ENCODE data around the gene KRTAP10-12.
"Not testable (repeated sequence)": the region's sequence is repeated elsewhere in the genome, so short reads cannot be mapped to it uniquely, and the experiment has no call there.

KRTAP10-12 gene, protein sequence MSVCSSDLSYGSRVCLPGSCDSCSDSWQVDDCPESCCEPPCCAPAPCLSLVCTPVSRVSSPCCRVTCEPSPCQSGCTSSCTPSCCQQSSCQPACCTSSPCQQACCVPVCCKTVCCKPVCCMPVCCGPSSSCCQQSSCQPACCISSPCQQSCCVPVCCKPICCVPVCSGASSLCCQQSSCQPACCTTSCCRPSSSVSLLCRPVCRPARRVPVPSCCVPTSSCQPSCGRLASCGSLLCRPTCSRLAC

DNA sequence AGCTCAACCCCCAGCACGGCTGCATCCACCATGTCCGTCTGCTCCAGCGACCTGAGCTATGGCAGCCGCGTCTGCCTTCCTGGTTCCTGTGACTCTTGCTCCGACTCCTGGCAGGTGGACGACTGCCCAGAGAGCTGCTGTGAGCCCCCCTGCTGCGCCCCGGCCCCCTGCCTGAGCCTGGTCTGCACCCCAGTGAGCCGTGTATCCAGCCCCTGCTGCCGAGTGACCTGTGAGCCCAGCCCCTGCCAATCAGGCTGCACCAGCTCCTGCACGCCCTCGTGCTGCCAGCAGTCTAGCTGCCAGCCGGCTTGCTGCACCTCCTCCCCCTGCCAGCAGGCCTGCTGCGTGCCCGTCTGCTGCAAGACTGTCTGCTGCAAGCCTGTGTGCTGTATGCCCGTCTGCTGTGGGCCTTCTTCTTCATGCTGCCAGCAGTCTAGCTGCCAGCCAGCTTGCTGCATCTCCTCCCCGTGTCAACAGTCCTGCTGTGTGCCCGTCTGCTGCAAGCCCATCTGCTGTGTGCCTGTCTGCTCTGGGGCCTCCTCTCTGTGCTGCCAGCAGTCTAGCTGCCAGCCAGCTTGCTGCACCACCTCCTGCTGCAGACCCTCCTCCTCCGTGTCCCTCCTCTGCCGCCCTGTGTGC lies at the start of gene KRTAP10-12:
Gene KRTAP10-12, plus strand, starts transcription at position 1 of the 639 bp plus-strand sequence. Its CDS starts 30 bp downstream, at position 31.
- not testable (repeated sequence) for DNase-seq

DNA sequence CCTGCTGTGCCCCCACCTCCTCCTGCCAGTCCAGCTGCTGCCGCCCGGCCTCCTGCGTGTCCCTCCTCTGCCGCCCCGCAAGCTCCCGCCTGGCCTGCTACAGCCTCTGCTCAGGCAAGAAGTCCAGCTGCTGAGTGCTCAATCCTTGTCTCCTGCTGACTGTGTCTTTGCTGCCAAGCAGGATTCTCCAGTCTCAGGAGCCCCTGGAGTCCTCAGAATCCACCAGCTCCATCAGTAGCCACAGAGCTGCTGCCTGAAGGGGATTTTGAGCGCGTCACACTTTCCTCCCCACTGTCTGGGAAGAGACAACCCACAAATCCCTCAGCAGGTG lies 49.8 kb upstream of the KRTAP10-12 start:
- DNase-seq, result no peak

DNA sequence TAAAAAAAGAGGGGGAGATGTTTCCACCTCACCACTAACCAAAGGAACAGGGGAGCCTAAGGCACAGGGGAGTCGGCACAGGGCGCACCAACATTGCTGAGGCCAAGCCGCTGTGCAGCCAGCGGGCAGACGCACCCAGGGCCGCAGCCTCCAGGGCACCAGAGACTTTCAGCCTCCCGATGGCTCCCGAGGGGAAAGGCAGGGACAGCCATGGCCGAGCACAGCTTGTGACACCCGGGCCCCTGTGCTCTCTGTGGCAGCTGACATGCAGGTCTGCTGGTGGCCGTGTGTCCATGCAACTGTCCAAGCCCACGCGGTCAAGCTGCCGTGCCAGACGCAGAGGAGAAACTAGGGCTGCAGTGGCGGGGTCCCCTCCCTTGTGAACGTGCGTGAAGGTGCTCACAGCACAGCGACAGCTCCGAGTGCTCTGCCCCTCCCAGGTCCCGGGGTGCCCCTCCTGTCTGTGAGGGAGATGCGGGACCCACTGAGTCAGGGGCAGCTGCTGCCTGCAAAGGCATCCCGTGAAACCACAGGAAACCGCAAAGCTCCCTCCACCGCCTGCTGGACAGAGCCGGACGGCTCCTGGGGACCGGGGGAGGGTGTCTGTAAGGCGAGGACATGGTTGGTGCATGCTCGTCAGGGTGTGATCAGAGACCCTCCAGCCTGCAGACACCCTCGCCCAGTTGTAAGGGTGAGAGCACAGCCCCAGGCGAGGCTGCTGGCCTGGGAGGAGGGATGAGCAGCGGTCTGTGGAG lies 48.2 kb upstream of the KRTAP10-12 start:
- no peak for DNase-seq

DNA sequence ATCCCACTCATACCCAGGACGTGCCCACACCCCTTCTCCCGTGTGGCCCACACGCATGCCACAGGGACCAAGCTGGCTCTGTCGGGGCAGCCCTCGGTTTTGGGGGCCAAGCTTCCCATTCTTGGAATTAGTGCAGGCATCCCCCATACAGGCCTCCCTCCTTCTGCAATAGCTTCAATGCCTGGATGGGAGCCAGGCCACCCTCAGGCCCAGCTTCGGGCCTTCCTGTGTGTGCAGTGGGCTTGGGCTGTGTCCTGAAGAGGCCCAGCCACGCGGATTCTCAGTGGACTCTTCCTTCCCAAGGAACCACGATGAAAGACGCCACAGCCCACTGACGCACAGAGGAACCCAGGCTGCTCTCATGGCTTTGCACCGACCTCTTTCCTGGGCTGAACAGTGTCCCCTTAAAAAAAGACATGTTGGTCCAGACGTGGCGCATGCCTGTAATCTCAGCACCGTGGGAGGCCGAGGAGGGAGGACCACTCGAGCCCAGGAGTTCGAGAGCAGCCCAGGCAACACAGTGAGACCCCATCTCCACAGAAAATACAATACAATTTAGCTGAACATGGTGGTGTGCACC lies 47.4 kb upstream of the KRTAP10-12 start:
- no peak for DNase-seq

DNA sequence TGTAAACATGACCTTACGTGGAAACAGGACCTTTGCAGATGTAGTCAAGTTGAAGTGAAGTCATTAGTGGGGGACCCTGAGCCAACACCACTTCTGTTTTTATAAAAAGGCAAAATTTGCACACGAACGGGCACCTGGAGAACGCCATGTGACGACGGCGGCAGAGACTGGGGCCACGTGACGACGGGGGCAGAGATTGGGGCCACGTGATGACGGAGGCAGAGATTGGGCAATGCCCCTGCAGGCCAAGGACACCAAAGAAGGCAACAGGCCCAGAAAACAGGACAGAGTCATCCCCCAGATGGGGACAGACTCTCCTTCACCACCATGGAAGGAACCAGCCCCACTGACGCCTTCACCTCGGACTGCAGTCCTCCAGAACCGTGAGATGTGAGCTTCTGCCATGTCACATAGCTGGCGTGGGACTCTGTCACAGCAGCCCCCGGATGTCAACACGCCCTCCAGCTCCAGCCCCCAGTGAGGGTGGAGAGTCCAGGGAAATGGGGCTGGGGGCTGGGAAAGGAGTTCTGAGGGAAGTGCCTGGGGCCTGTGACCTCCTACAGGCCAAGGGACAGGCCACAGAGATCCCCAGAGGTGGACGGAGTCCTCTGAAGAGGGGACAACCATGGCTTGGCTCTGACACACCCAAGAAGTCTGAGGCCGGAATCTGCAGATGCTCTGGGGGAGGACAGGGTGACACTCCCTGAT lies 46.6 kb upstream of the KRTAP10-12 start:
- DNase-seq, result no peak

DNA sequence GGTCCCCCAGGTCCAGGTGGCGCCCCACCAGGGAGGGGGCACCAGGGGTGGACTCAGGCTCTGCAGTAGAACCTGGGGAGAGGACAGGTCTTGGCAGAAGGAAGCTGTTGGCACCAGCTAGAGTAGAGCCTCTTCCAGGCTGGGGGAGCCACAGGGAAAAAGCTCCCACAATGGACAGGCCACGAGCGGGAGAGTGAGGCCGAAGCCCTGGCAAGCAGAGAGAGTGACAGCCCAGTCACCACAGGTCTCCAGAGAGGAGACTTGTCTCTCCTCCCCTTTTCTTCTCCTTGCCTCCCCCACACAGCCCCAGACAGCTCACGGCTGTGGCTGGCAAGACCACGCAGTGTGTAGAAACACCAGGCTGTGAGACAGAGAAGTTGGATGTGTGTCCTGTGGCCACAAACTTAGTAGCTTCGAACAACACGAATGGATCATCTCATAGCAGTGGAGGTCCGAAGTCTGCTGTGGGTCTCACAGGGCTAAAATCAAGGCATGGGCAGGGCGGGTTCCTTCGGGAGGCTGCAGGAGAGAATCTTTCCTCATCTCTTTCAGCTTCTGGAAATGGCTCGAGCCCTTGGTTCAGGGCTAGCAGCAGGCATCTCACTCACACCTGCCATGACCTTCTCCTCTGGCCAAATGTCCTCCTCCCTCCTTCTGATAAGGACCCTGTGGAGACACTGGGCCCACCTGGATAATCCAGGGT lies 45.8 kb upstream of the KRTAP10-12 start:
- no peak for DNase-seq

DNA sequence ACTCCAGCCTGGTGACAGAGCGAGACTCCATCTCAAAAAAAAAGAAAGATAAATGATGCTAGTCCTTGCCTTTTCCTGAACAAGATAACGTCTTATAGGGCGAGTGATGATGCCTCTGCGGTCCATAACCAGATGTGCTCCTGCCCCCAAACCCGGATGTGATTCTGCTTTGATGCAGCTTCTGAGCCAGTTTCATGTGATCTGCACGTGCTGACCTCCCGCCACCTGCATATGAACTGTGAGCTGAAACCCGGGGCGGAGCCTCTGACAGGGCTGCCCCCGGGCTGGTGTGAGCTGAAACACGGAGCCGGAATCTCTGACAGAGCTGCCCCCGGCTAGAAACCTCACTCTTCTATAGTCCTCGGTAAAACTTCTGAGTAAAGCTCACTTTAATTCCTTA lies 43.8 kb upstream of the KRTAP10-12 start:
- no peak for DNase-seq

DNA sequence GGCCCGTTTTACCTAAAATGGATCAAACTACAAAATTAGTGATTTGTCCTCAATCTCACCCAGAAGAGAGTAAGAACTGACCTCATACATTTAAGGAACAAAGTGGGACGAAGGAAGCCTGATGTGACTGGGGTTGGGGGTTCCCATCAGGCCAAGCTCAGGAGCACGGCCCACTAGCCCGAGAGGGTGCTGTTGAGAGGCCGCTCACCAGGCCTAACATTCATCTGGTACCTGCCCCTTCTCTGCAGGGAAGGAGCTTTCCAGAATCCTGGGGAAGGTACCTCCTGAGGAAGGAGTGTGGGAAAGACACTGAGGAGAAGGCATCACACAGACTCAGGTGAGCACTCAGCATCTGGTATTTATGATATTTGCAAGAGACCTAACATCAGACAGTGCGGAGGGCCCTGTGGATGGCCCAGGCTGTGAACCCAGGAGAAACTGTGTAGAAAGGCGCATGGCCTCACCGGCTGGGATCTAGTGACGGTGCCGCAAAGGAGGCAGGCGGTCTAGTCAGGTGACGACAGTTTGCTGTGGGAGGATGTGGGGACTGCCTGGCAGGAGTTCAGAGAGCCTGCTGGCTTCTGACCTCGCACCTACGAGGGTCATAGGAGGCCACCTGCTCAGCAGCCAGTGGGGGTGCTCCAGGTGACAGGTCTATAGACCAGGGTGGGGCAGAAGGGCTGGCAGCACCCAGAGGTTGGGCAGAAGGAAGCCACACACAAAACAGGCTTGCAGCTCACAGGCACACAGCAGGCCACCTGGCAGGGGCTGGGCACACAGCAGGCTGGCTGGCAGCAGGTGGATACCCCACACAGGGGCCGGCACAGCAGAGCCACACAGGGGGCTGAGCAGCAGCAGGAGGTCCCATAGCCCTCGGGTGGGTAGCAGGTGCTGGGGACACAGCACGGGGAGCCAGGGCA lies 43.1 kb upstream of the KRTAP10-12 start:
- no peak for DNase-seq

DNA sequence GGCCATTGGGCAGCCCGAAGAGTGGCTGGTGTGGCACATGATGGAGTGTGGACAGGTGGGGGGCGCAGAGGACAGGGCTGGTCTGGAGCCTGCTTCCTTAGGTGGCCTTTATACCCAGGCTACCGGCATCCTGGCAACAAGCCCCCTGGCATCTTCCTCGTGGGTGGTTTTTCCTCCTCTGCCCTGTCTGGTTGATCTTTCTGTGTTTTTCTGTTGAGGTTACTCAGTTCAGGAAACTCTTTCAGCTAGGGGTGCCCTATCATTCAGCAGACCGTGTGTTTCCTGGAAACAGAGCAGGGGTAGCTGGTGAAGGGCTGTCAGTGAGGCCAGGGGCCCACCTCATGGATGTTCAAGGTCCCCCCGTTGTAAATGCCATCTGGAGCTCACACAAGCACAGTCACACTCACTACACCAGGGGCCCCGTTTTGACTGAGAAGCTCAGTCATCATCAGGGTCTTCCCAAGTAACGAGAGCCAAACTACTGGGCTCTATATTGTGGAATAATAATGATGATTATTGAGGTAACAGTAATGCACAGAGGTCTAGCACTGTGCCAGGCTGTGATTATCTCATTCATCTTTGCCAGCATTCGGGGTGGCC lies 42.3 kb upstream of the KRTAP10-12 start, which contains the start of gene KRTAP12-4:
Gene KRTAP12-4, minus strand, starts transcription at position 84 of the 600 bp plus-strand sequence. Its CDS starts 45 bp downstream, at position 39.
- DNase-seq, result no peak

DNA sequence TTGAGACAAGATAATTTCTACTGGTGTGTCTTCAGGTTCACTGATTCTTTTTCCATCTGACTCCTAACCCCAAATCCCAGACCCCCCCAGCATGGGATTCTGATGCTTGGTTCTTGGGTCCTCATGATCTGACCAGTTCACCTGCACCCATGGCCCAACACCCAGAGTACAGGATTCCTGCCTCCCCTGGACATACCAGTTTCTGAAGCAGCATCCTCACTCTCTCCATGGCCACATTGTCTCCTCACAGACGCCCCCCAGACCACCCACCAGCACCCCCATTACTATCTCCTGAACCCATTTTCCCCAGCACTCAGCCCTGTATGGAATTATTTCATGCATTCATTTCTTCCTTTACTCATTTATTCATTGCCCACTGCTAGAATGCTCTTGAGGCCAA lies 40.1 kb upstream of the KRTAP10-12 start:
- no peak for DNase-seq

DNA sequence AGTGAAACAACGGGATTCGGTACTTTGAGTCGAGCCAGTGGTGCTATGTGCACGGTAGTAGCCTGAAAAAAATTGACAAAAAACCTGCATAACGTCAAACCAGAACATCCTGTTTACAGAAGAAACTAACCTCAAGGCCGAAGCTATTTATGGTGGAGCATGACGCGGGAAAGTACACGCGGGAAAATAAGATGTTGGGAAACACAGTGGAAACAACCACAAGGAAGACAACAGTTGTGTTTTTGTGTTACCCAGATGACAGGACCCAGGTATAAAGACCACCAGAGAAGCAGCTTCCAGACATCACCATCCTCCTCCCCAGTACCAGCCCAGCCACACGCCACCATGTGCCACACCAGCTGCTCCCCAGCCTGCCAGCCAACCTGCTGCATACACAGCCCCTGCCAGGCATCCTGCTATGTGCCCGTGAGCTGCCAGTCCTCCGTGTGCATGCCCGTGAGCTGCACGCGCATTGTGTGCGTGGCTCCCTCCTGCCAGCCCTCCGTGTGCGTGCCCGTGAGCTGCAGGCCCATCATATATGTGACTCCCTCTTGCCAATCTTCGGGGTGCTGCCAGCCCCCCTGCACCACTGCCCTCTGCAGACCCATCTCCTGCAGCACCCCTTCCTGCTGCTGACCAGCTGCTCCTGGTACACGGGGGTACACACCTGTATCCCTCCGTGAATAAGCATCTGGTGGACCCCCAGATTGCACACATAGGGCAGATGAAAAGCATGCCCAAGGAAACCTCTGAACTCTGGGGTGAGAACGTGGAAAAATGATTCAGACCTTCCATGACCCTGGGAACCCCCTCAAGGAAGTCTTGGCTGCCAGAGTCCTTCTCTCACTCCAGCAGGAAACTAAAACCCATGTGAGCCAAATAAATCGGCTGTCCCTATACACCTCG lies 39.1 kb upstream of the KRTAP10-12 start, which contains the start of gene KRTAP12-3:
Gene KRTAP12-3, plus strand, starts transcription at position 298 of the 906 bp plus-strand sequence. Its CDS starts 48 bp downstream, at position 346.
- DNase-seq, result no peak

DNA sequence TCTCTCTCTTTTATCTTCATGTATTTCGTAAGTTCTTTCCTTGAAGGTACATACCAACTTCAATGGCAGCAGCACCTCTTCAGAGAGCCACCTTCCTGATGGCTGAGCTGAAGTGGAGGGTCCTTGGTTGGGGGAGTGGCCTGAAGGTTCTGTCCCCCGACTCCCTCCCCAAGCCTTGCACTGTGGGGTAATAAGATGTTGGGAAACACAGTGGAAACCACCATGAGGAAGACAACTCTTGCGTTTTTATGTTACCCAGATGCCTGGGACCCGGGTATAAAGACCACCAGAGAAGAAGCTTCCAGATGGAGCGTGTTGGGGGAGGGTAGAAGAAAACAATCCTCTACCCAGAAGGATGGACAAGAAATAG lies 38.4 kb upstream of the KRTAP10-12 start:
- DNase-seq, result no peak

DNA sequence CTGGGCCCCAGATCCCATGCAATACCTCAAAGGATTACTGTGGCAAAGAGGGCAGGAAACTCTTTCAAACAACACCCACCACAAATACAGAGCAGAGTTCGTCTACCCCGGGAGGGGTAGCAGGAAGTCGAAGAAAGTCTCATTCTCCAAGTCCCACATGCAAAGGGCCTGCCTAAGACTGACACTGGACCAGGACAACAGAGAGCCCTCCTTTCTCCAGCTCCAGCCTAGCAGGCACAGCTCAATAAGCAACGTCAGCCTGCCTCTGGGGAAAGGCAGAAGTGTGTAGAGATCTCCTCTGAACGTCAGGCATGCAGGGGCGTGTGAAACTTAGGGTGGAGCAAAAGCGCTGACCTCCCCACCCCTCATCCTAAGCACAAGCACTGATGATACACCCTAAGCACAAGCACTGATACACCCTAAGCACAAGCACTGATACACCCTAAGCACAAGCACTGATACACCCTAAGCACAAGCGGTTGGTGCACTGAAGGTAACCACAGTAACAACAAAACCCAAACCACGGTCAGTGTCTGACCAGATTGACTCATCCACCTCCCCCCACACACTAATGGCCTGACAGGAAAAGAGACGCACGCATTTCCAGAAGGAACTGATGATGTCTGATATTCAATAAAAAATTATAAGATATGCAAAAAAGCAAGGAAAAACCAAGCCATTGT lies 37.9 kb upstream of the KRTAP10-12 start:
- no peak for DNase-seq

DNA sequence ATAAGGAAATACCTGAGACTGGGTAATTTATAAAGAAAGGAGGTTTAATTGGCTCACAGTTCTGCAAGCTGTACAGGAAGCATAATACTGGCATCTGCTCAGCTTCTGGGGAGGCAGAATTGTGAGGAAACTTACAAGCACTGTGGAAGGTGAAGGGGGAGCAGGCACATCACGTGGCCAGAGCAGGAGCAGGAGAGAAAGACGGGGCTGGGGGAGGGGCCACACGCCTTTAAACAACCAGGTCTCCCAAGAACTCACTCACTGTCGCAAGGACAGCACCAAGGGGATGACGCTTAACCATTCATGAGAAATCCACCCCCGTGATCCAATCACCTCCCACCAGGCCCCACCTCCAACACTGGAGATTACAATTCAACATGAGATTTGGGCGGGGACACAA lies 35.4 kb upstream of the KRTAP10-12 start:
- not testable (repeated sequence) for DNase-seq

DNA sequence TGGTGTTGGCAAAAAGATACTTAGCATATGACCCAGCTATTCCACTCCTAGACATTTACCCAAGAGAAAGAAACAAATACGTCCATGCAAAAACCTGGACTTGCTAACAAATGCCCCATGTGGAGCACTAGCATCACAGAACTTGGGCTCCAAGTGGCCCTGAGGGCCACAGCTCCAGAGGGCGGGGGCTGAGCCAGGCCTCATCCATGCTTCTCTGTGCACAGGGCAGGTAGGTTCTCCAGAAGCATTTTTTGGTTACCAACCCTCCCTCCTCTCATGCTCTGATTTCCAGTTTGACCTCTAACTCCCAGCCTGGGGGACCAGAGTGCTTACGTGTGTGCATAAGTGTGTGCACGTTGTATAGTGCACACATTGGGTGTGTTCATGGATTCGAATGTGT lies 32.3 kb upstream of the KRTAP10-12 start:
- no peak for DNase-seq

DNA sequence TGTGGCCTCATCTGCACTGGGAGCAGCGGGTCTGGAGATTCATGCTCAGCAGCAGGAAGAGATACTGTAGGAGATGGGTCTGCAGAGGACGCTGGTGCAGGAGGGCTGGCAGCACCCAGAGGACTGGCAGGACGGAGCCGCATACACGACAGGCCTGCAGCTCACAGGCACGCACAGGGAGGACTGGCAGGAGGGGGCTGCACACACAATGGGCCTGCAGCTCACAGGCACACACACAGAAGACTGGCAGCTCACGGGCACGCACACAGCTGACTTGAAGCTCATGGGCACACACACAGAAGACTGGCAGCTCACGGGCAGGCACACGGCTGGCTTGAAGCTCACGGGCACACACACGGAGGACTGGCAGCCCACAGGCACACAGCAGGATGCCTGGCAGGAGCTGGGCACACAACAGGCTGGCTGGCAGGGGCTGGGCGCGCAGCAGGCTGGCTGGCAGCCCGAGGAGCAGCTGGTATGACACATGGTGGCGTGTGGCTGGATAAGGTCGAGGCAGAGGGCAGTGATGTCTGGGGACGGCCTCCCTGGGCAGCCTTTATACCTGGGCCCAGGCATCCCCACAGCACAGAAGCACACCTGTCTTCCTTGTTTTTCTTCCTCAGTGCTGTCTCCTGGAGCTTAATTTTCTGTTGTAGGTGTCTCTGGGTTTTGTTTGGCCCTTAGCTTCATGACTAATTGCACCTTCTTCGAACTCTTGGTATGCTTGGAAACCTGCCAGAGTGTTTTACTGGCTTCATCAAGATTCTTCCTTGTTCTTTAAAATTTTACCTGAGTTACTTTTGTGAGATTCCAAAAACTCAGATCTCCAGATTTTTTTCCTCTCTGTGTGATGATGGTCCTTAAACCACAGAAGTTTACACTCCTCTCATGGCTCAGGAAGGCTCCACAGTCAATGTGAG lies 30.3 kb upstream of the KRTAP10-12 start, which contains the start of gene KRTAP12-2:
Gene KRTAP12-2, minus strand, starts transcription at position 527 of the 920 bp plus-strand sequence. Its CDS starts 41 bp downstream, at position 486.
- DNase-seq, result no peak

DNA sequence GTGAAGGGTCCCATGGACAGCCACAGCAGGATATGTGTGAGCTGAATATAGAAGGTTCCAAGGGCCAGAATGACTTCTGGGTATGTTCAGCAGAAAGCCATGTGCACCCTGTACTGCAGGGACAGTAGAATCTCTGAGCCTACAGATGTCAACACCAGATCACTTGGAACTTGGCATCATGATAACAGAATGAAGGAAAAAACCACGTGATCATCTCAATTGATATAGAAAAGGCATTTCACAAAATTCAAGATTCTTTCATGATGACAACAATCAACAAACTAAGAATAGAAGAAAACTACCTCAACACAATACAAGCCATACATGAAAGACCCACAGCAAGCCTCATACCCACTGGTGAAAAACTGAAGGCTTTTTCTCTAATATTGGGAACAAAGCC lies 29.4 kb upstream of the KRTAP10-12 start:
- DNase-seq, result no peak

All from GOT3 (cell line).